A549 treated with dexamethasone at 1 μM for 4 hours (cell line): ENCODE data around the gene RNF2. TPM values are rescaled to one million over a fixed set of nuclear protein-coding genes. Genes with fewer than 3 reads are reported as not detected.

ENCODE experiments used
- total RNA-seq: library from RNA; stranded (reverse); fragments of 200-300 nt; extraction: Qiagen RNA extraction; gene quantifications from 5 replicates; pipeline ENCODE4 v1.2.3, GENCODE V29; 2022

The RNF2 gene
- 18.6 to 22.2 TPM (median 19.6 TPM) in 5 replicates for total RNA-seq

DNA sequence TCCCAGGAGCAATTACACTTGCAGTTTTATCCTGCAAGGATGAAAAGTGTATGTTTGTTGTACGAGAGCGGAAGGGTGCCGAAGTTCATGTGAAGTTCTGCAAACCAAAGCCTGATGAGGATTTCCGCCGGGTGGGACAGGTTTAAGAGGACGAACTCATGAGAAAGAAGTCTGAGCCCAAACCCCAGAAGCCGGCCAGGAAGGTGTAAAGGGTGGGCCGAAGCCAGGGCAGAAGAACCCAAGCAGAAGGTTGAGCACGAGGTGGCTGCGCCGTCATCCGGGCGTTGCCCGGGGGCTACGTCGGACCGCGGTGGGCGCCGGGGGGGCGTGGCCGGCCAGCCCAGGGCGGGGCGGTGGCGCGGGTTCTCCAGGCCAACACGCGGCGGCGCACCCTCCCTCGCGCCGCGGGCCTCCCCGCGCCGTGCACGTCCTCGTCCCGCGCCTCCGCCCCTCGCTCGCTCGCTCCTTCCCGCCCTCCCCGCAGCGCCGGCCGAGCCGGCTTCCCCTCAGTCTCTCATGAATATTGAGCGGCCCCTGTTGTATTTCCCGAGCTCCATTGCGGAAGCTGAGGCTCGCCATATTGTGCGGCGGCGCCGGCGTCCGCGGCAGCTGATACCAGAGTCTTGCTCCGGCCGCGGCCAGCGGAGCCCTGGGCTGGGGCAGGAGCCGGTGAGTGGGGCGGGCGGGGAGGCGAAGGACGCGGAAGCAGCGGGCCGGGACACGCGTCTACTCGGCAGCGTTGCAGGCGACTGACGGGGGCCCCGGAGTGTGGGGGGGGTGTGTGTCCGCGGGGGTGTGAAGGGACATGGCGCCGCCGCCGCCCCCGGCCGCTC, at the start of gene RNF2:
Gene RNF2 (plus strand): TSS at position 578 of the 833 bp plus-strand sequence. CDS start 41,996 bp downstream, outside the sequence.

Other genes with a start within 250 kb of the RNF2 start
- gene NIBAN1, start 71.0 kb upstream of the RNF2 start, total RNA-seq: 0.85 to 1.2 TPM (median 1.1 TPM) in 5 replicates
- 10.9 to 17.3 TPM (median 14.3 TPM) in 5 replicates for gene TRMT1L, start 111.4 kb downstream of the RNF2 start, total RNA-seq
- 1.5 to 2.0 TPM (median 1.8 TPM) in 5 replicates for gene SWT1, start 111.6 kb downstream of the RNF2 start, total RNA-seq